Measurements from ENCODE around the gene RPTOR. TPM values are rescaled to one million over a fixed set of nuclear protein-coding genes. Genes with fewer than 3 reads are reported as not detected.

Gene RPTOR
- total and polyA plus RNA-seq, 2 experiments from 2014 or later, result 6.6 to 16.1 TPM

DNA sequence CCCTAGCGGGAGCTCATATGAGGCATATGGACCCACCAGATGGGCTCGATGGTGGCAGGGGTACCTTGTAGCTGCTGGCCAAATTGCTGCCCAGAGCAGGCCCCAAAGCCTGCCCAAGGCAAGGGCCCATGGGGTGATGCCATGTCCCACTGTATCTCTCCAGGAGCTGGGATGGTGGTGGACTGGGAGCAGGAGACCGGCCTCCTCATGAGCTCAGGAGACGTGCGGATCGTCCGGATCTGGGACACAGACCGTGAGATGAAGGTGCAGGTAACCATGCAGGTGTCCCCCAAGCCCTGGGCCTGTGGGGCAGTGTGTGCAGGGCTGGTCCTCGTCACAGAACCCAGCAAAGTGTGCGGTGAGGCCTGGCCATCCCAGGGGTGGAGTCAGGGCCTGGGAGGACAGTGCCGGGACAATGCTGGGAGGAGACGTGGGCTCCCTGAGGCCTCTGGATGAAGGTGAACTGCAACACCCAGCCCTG, 412.9 kb downstream of the RPTOR start:
- no peaks in the 10 kb centered on the region for H3K9me2 ChIP-seq (ENCODE audit: insufficient read depth)
- peaks cover 12% of the 10 kb centered on the region for H3K4me1 ChIP-seq (ENCODE audit: insufficient read depth)
- no peak overlapping the region for H3K4me3 ChIP-seq
- H3K9ac ChIP-seq, result no peak overlapping the region
- H3K27ac ChIP-seq, result no peak overlapping the region
- H2AFZ ChIP-seq, result no peak overlapping the region
- TF ChIP-seq EZH2phosphoT487 (IDR thresholded peaks at IDR 0.05; ENCODE audit: insufficient read depth, low read depth), result no peak
- no peak for TF ChIP-seq EZH2 (IDR thresholded peaks at IDR 0.05; ENCODE audit: insufficient read depth, poor library complexity, severe bottlenecking)
- no peak overlapping the region for H3K4me2 ChIP-seq (ENCODE audit: unreplicated experiment)
- H4K20me1 ChIP-seq (ENCODE audit: insufficient read depth), result no peaks in the 10 kb centered on the region
- H3K27me3 ChIP-seq (replicated peaks; ENCODE audit: insufficient read depth), result no peaks in the 10 kb centered on the region
- no peak for DNase-seq
- H3K79me2 ChIP-seq (ENCODE audit: insufficient read depth), result no peaks in the 10 kb centered on the region
- no peaks in the 10 kb centered on the region for H3F3A ChIP-seq (ENCODE audit: insufficient read depth)
- in situ Hi-C loops (cut with MboI), result no loop called here
- H3K9me3 ChIP-seq (ENCODE audit: low read depth), result no peaks in the 10 kb centered on the region
- 93 to 97% methylated on average over 10 to 12 of the region's 12 CpGs for WGBS, 2 experiments (ENCODE audit: low coverage in 1 of 2, low lambda C conversion rate in 2 of 2, missing lambda C conversion rate in 2 of 2)
- H3K36me3 ChIP-seq (ENCODE audit: low read depth), result no peaks in the 10 kb centered on the region

DNA sequence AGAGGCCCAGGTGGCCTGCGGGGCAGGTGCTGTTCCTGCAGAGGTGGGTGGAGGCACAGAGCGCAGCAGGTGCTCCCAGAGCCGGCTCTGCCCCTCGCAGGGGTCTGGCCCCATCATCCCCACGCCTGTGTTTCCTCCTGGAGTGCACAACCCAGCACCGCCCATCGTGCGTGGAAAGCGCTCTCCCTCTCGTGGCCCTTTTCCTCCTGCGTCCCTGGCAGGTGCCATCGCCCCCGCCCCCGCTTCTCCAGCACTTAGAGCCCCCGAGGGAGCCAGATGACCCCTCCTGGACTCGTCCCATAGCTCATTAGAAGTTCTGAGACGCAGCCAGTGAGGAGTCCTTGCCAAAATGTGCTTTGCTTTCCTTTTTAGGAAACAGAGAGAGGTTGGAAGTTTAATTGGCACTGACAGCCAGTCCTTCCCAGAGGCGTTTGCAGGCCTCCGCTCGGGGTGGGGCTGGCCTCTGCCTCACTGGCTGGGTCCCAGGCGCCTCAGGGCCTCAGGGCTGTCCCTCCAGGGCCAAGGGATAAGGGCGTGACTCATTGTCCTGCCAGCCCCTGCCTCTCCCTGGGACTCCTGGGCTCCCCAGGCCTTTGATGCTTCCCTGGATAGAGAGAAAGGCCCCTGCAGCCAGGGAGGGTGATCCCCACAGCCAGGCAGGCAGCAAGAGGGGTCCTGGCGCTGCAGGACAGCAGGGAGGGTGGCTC, 414.8 kb downstream of the RPTOR start:
- H3K27ac ChIP-seq, result no peak overlapping the region
- no peaks in the 10 kb centered on the region for H3K36me3 ChIP-seq (ENCODE audit: low read depth)
- no peak for TF ChIP-seq EZH2 (IDR thresholded peaks at IDR 0.05; ENCODE audit: insufficient read depth, poor library complexity, severe bottlenecking)
- TF ChIP-seq EZH2phosphoT487 (IDR thresholded peaks at IDR 0.05; ENCODE audit: insufficient read depth, low read depth), result no peak
- H3K9ac ChIP-seq, result peak overlapping the region; percentile 20; the same call in 1 of the 2 replicates
- H2AFZ ChIP-seq, result no peak overlapping the region
- 11 to 17% methylated on average over 22 to 23 of the region's 23 CpGs for WGBS, 2 experiments (ENCODE audit: low coverage in 1 of 2, low lambda C conversion rate in 2 of 2, missing lambda C conversion rate in 2 of 2)
- no peaks in the 10 kb centered on the region for H3K79me2 ChIP-seq (ENCODE audit: insufficient read depth)
- no peak overlapping the region for H3K4me3 ChIP-seq
- H3K4me2 ChIP-seq (ENCODE audit: unreplicated experiment), result no peak overlapping the region
- no peaks in the 10 kb centered on the region for H3K9me2 ChIP-seq (ENCODE audit: insufficient read depth)
- H4K20me1 ChIP-seq (ENCODE audit: insufficient read depth), result no peaks in the 10 kb centered on the region
- peak; percentile 83 for DNase-seq
- H3K9me3 ChIP-seq (ENCODE audit: low read depth), result no peaks in the 10 kb centered on the region
- in situ Hi-C loops (cut with MboI), result no loop called here
- H3F3A ChIP-seq (ENCODE audit: insufficient read depth), result no peaks in the 10 kb centered on the region
- peaks cover 12% of the 10 kb centered on the region for H3K4me1 ChIP-seq (ENCODE audit: insufficient read depth)
- no peaks in the 10 kb centered on the region for H3K27me3 ChIP-seq (replicated peaks; ENCODE audit: insufficient read depth)

DNA sequence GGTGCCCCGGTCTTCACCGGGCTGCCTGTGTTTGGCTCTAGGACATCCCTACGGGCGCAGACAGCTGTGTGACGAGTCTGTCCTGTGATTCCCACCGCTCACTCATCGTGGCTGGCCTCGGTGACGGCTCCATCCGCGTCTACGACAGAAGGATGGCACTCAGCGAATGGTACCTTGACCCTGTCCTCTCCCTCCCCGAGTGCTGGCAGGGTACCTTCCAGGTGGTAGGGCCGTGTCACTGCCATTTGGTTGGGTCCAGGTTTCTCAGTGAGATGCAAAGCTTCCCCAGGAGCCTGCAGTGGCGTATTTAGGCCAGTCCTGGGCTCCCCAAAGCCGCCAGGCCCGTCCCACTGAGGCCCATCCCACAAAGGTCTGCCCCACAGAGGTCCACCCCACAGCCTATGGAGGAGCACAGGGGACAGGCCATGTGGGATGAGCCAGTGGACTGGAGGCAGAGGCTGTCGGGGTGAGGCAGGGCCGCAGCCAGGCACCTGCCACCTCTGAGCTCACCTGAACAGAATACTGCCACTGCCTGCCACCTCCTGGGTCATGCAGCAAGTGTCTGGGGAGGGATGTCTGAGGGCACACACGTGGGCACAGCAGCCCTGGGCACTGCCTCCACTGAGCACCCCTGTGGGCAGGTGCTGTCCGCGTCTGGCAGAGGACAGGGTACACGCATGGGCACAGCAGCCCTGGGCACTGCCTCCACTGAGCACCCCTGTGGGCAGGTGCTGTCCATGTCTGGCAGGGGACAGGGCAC, 415.6 kb downstream of the RPTOR start:
- no peak overlapping the region for H3K4me3 ChIP-seq
- no peaks in the 10 kb centered on the region for H3K27me3 ChIP-seq (replicated peaks; ENCODE audit: insufficient read depth)
- in situ Hi-C loops (cut with MboI), result no loop called here
- H3K9me2 ChIP-seq (ENCODE audit: insufficient read depth), result no peaks in the 10 kb centered on the region
- no peaks in the 10 kb centered on the region for H3K9me3 ChIP-seq (ENCODE audit: low read depth)
- no peaks in the 10 kb centered on the region for H4K20me1 ChIP-seq (ENCODE audit: insufficient read depth)
- no peak for DNase-seq
- 78 to 85% methylated on average over 17 to 23 of the region's 24 CpGs for WGBS, 2 experiments (ENCODE audit: low coverage in 1 of 2, low lambda C conversion rate in 2 of 2, missing lambda C conversion rate in 2 of 2)
- TF ChIP-seq EZH2 (IDR thresholded peaks at IDR 0.05; ENCODE audit: insufficient read depth, poor library complexity, severe bottlenecking) (no peak), EZH2phosphoT487 (IDR thresholded peaks at IDR 0.05; ENCODE audit: insufficient read depth, low read depth) (no peak)
- H3K79me2 ChIP-seq (ENCODE audit: insufficient read depth), result no peaks in the 10 kb centered on the region
- no peak overlapping the region for H2AFZ ChIP-seq
- H3K9ac ChIP-seq, result no peak overlapping the region; the same call in 1 of the 2 replicates
- no peaks in the 10 kb centered on the region for H3K36me3 ChIP-seq (ENCODE audit: low read depth)
- no peaks in the 10 kb centered on the region for H3F3A ChIP-seq (ENCODE audit: insufficient read depth)
- no peak overlapping the region for H3K4me2 ChIP-seq (ENCODE audit: unreplicated experiment)
- no peak overlapping the region for H3K27ac ChIP-seq
- peaks cover 12% of the 10 kb centered on the region for H3K4me1 ChIP-seq (ENCODE audit: insufficient read depth)

DNA sequence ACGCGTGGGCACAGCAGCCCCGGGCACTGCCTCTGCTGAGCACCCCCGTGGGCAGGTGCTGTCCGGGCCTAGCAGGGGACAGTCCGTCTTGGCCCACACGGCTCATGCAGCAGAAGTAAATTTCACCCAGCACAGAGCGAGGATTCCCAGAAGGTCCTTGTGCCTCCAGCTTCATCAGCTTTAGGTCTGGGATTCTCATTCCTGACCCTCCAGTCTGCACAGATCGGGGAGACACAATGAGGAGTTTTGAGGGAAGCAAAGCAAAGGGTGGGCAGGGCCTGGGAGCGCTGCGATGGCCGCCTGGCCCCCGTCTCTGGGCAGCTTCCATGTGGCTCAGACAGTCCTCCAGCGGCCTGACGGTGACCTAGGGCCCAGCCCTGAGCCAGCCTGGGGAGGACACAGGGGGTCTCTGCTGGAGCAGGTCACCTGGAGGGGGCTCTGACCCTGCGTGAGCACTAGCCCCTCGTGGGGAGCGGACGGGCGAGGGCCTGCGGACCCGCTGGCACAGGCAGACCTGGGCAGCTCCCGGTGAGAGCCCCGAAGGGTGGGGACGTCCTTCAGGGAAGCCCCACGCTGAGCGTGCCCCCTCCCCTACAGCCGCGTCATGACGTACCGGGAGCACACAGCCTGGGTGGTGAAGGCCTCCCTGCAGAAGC, 416.3 kb downstream of the RPTOR start:
- in situ Hi-C loops (cut with MboI), result no loop called here
- Histone ChIP-seq H3K27ac (no peak overlapping the region), H3F3A (ENCODE audit: insufficient read depth) (no peaks in the 10 kb centered on the region), H3K4me1 (ENCODE audit: insufficient read depth) (peaks cover 12% of the 10 kb centered on the region), H3K4me3 (no peak overlapping the region), H2AFZ (no peak overlapping the region), H3K4me2 (ENCODE audit: unreplicated experiment) (no peak overlapping the region), H3K79me2 (ENCODE audit: insufficient read depth) (no peaks in the 10 kb centered on the region), H4K20me1 (ENCODE audit: insufficient read depth) (no peaks in the 10 kb centered on the region), H3K9me2 (ENCODE audit: insufficient read depth) (no peaks in the 10 kb centered on the region), H3K36me3 (ENCODE audit: low read depth) (no peaks in the 10 kb centered on the region), H3K9me3 (ENCODE audit: low read depth) (no peaks in the 10 kb centered on the region), H3K27me3 (replicated peaks; ENCODE audit: insufficient read depth) (no peaks in the 10 kb centered on the region), H3K9ac (no peak overlapping the region)
- WGBS, 2 experiments (ENCODE audit: low coverage in 1 of 2, low lambda C conversion rate in 2 of 2, missing lambda C conversion rate in 2 of 2), result 96% methylated on average over 20 to 31 of the region's 31 CpGs
- TF ChIP-seq EZH2phosphoT487 (IDR thresholded peaks at IDR 0.05; ENCODE audit: insufficient read depth, low read depth), result no peak
- TF ChIP-seq EZH2 (IDR thresholded peaks at IDR 0.05; ENCODE audit: insufficient read depth, poor library complexity, severe bottlenecking), result no peak
- DNase-seq, result no peak
